Adrenal gland (tissue), 12 donors: ENCODE measurements around the gene MS4A3. TPM values are rescaled to one million over a fixed set of nuclear protein-coding genes. Genes with fewer than 3 reads are reported as not detected.
"Not testable (repeated sequence)": the region's sequence is repeated elsewhere in the genome, so short reads cannot be mapped to it uniquely, and the experiment has no call there.

ENCODE experiments used
- DNase-seq, 7 donors: peaks; one replicate each; pipeline ENCODE4 v3.0.0-alpha.2; 2019 to 2020
- H3K27ac ChIP-seq, 5 donors: fragments of 200-600 bp; sonication (generic) in 4 of 5; 1 replicate in 3 of 5; 2 replicates in 2 of 5; pipeline versions ENCODE4 v1.5.1 to v1.8.0; 2016 to 2020; ENCODE audit warnings: mild to moderate bottlenecking in 1 of 5
- H3K27me3 ChIP-seq: fragments of 200-600 bp; 2 replicates; pipeline ENCODE4 v1.8.0; 2021
- H3K36me3 ChIP-seq, 2 donors: fragments of 200-600 bp; replicated peaks in 1 of 2; 1 replicate in 1 of 2; 2 replicates in 1 of 2; pipeline versions ENCODE4 v1.5.1 to v1.8.0; 2018 to 2022
- H3K4me1 ChIP-seq, 2 donors: fragments of 200-600 bp; replicated peaks in 1 of 2; 1 replicate in 1 of 2; 2 replicates in 1 of 2; pipeline versions ENCODE4 v1.5.1 to v1.8.0; 2018 to 2021
- H3K4me3 ChIP-seq, 4 donors: fragments of 200-600 bp; sonication (generic) in 3 of 4; one replicate each; pipeline ENCODE4 v1.5.1; 2016 to 2018
- H3K9me3 ChIP-seq, 3 donors: fragments of 200-600 bp; sonication (generic) in 1 of 3; replicated peaks in 1 of 3; 1 replicate in 2 of 3; 2 replicates in 1 of 3; pipeline versions ENCODE4 v1.5.1 to v1.8.0; 2016 to 2021
- CTCF ChIP-seq, 6 experiments: fragments of 450-650 bp in 4 of 6; fragments of 200-600 bp in 2 of 6; sonication (generic) in 1 of 6; IDR thresholded peaks; 1 replicate in 5 of 6; 2 replicates in 1 of 6; pipeline versions ENCODE4 v1.5.1 to v1.8.0; 2016 to 2021; ENCODE audit warnings: antibody characterized with exemption in 6 of 6, mild to moderate bottlenecking in 2 of 6, moderate library complexity in 1 of 6
- POLR2A ChIP-seq, 2 donors: fragments of 450-650 bp; IDR thresholded peaks; one replicate each; pipeline ENCODE4 v1.6.1; 2017; ENCODE audit warnings: antibody characterized with exemption in 2 of 2, mild to moderate bottlenecking in 2 of 2, moderate library complexity in 1 of 2
- WGBS, 4 donors: extraction: QIAGEN DNeasy Blood & Tissue Kit in 2 of 4; methylation state at CpG; one replicate each; pipeline versions ENCODE4 v1.1.5 to v1.1.7; 2013 to 2017; 5-methylcytosine and 5-hydroxymethylcytosine counted together
- intact Hi-C, 2 donors: fragments of 100-400 bp; cut with DNase I; formaldehyde crosslinking; loops; one replicate each; pipeline versions ENCODE4 v1.14.1 to v1.15.0; 2022 to 2023
- polyA plus RNA-seq, 3 donors: library from polyadenylated mRNA; stranded (reverse); fragments of 200-250 nt in 2 of 3; fragments of 350-450 nt in 1 of 3; fragmentation: Illumina TruSeq in 1 of 3; extraction: RNeasy Lipid Tissue Mini Kit (QIAGEN cat#74804) in 1 of 3; gene quantifications; one replicate each; pipeline ENCODE4 v1.2.3, GENCODE V29; 2013 to 2014
- total RNA-seq, 9 donors: library from RNA; depleted of rRNA in 4 of 9; stranded (reverse); fragments of >200 nt in 4 of 9; fragments of 120-200 nt in 1 of 9; fragmentation: NEBNext Ultra II Directional in 1 of 9; extraction: Animal tissue kit (Norgen Biotek cat#: 25700) in 1 of 9; gene quantifications; one replicate each; pipeline versions ENCODE4 v1.1.0 to v1.2.4, GENCODE V29; 2013 to 2023
- donor health status: healthy with polysubstance abuse.
- donor health status: Bipolar disorder and iron deficiency.
- donor health status: DM: yes; HTN: yes; CAD: no.
- donor health status: DM: no; HTN: no; CAD: no.
- donor health status: DM: no; HTN: no; CAD: no.
- donor health status: DM: yes; HTN: yes; CAD: no.

The MS4A3 gene
- total and polyA plus RNA-seq, 12 donors: 0.22 TPM; not detected in 11

GRCh38 chr11:60095477-60096120 lies 39.1 kb downstream of the MS4A3 start:
- no peak for DNase-seq
- H3K27me3 ChIP-seq: no peaks in the 10 kb centered on the region
- intact Hi-C loops: no loop called here
- WGBS, 4 donors: 33 to 38% (median 35%) methylated on average over 4 of the region's 4 CpGs
- no peak overlapping the region for H3K27ac ChIP-seq
- no peaks in the 10 kb centered on the region for H3K4me1 ChIP-seq
- H3K9me3 ChIP-seq: no peaks in the 10 kb centered on the region
- no peaks in the 10 kb centered on the region for H3K36me3 ChIP-seq
- H3K4me3 ChIP-seq: no peak overlapping the region
- TF ChIP-seq POLR2A (IDR thresholded peaks at IDR 0.05) (no peak), CTCF (IDR thresholded peaks at IDR 0.05) (no peak)

- H3K27me3 ChIP-seq: no peaks in the 10 kb centered on the region
- H3K9me3 ChIP-seq: no peaks in the 10 kb centered on the region
- H3K4me1 ChIP-seq: no peaks in the 10 kb centered on the region
- H3K4me3 ChIP-seq: no peak overlapping the region
- H3K27ac ChIP-seq: no peak overlapping the region
- TF ChIP-seq POLR2A (IDR thresholded peaks at IDR 0.05): no peak
- TF ChIP-seq CTCF (IDR thresholded peaks at IDR 0.05): no peak
- WGBS, 4 donors: 81 to 93% (median 83%) methylated on average over 1 of the region's 1 CpG
- intact Hi-C loops: no loop called here
- no peaks in the 10 kb centered on the region for H3K36me3 ChIP-seq
- no peak for DNase-seq
Measured at GRCh38 chr11:60097189-60097588, 40.7 kb downstream of the MS4A3 start.

GRCh38 chr11:60098508-60098907 lies 42.0 kb downstream of the MS4A3 start:
- Histone ChIP-seq H3K4me3 (no peak overlapping the region), H3K4me1 (no peaks in the 10 kb centered on the region), H3K36me3 (no peaks in the 10 kb centered on the region), H3K9me3 (no peaks in the 10 kb centered on the region), H3K27me3 (no peaks in the 10 kb centered on the region), H3K27ac (no peak overlapping the region)
- no peak for DNase-seq
- intact Hi-C loops: no loop called here
- no peak for TF ChIP-seq POLR2A (IDR thresholded peaks at IDR 0.05)
- no peak for TF ChIP-seq CTCF (IDR thresholded peaks at IDR 0.05)

GRCh38 chr11:60100516-60100915 lies 44.1 kb downstream of the MS4A3 start:
- intact Hi-C loops: no loop called here
- 64 to 82% (median 76%) methylated on average over 1 of the region's 1 CpG for WGBS, 4 donors
- DNase-seq: no peak
- Histone ChIP-seq H3K27me3 (no peaks in the 10 kb centered on the region), H3K9me3 (no peaks in the 10 kb centered on the region), H3K36me3 (no peaks in the 10 kb centered on the region), H3K27ac (no peak overlapping the region), H3K4me3 (no peak overlapping the region), H3K4me1 (no peaks in the 10 kb centered on the region)
- TF ChIP-seq POLR2A (IDR thresholded peaks at IDR 0.05) (no peak), CTCF (IDR thresholded peaks at IDR 0.05) (no peak)

GRCh38 chr11:60101368-60101767 lies 44.9 kb downstream of the MS4A3 start:
- H3K27ac ChIP-seq, H3K4me3 ChIP-seq, H3K9me3 ChIP-seq, H3K36me3 ChIP-seq, H3K4me1 ChIP-seq, intact Hi-C loops, H3K27me3 ChIP-seq, DNase-seq: not testable (repeated sequence)
- 78 to 85% (median 81%) methylated on average over 11 of the region's 11 CpGs for WGBS, 4 donors

- WGBS, 4 donors: 83 to 87% (median 83%) methylated on average over 8 of the region's 8 CpGs
- intact Hi-C loops, H3K27ac ChIP-seq, H3K9me3 ChIP-seq, DNase-seq, H3K4me3 ChIP-seq, H3K36me3 ChIP-seq, H3K4me1 ChIP-seq, H3K27me3 ChIP-seq: not testable (repeated sequence)
Measured at GRCh38 chr11:60104471-60105115, 48.1 kb downstream of the MS4A3 start.

- H3K9me3 ChIP-seq, DNase-seq, H3K4me1 ChIP-seq, H3K36me3 ChIP-seq, H3K4me3 ChIP-seq, H3K27me3 ChIP-seq, H3K27ac ChIP-seq, intact Hi-C loops: not testable (repeated sequence)
- 88 to 91% (median 91%) methylated on average over 5 of the region's 5 CpGs for WGBS, 4 donors
Measured at GRCh38 chr11:60108631-60109030, 52.2 kb downstream of the MS4A3 start.
